Medulla oblongata (tissue), 1 donor: ENCODE measurements around the gene STRADB.
"Not testable (repeated sequence)": the region's sequence is repeated elsewhere in the genome, so short reads cannot be mapped to it uniquely, and the experiment has no call there.

Source experiments
- DNase-seq: peaks from one replicate; pipeline ENCODE4 v3.0.0-alpha.2; 2015; ENCODE audit errors: extremely low spot score

The STRADB gene

DNA sequence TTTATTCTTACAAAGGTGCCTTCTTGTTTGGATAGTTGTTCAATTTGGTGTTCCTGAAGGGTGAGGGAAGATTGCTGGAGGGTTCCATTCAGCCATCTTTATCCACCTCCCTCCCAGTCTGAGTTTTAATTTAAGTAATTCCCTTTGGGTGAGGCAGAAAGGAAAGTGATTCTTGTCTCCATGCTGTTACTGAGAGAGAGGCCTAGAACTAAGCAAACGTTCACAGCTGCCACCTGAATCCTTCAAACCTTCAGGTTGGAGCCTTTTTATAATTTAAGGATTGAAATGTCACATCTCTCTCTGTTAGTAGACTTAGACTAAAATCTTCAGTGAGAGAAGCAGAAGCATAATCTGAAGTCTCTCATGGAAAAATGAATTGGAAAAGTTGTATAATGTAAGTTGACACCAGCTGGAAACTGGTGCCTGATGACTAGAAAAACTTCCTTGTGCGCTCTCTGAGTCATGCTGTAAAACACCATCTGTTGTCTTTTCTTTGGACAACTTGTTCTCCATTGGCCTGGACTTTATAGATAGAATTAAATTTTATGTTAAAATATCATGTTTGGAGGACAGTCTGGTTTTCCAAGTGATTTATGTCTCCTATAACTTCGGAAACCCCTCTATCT, 14.6 kb downstream of the STRADB start:
- peak; percentile 27 for DNase-seq

DNA sequence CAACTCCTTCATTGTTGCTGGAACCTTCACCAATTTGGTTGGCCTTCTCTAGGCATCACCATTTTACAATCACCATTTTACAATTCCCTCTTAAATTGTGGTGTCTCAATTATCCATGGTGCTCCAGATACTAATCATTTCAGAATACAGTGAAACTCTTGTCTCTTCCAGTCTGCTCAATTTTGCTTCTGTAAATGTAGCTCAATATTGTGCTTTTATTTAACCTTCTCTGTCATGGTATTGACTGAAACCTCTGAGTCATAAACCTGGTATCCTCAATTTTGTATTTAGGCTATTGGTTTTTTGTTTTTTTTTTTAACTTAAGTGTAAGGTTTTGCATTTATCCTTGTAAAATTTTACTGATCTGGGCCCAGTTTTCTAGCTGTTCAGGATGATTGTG, 16.1 kb downstream of the STRADB start:
- DNase-seq = no peak

DNA sequence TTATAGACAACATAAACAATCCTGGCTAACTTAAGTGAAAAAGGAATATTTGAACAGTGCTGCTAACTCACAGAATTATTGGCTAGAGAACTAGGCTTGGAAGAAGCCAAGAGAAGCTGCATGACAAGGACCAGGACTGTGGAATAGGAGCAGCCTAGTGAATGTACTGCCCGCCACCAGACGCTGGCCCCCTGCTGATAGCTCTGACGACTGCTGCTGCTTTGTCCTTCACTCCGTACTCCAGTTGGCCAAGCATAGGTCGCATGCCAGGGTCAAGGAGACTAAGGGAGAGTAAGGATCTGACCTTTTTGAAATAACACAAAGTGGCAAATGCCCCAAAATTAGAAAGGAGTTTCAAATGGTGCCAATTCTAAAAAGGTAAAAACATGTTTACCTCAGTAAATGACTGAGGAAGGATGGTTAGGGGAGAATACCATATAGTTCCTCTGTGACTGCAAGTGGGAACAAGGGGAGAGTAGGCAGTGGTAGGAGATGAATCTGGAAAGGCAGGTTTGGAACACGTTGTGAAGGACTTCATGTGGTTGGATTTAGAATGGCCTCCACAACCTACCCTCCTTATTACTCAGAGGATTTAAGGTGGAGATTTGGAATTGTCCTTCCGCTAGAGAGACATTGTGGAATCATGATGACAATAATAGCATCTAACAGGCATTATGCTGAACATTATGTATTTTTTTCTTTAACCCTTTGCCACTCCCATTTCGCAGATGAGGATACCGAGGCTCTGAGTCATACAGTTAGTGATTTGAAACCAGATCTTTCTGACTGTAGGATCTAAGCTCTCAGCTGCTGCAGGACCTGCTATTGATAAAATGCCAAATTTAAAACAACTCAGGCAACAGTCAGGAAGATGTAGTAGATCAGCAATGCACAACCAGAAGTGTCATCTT, 19.5 kb downstream of the STRADB start:
- no peak for DNase-seq

- DNase-seq = no peak
Observed at GRCh38 chr2:201471732-201472393, 20.3 kb downstream of the STRADB start.

- DNase-seq = no peak
Observed at GRCh38 chr2:201472411-201472810, 20.9 kb downstream of the STRADB start.

DNA sequence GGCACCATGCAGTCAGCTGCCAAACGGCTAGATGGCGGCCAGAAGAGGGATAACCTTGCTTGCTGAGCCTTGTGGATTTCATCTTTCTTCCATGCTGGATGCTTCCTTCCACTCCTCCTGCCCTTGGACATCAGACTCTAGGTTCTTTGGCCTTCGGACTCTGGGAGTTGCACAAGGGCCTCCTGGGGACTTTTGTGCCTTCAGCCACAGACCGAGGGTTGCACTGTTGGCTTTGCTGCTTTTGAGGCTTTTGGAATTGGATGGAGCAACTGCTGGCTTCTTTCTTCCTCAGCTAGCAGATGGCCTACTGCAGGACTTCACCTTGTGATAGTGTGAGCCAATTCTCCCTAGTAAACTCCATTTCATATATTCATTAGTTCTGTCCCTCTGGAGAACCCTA, 31.0 kb downstream of the STRADB start:
- no peak for DNase-seq

DNA sequence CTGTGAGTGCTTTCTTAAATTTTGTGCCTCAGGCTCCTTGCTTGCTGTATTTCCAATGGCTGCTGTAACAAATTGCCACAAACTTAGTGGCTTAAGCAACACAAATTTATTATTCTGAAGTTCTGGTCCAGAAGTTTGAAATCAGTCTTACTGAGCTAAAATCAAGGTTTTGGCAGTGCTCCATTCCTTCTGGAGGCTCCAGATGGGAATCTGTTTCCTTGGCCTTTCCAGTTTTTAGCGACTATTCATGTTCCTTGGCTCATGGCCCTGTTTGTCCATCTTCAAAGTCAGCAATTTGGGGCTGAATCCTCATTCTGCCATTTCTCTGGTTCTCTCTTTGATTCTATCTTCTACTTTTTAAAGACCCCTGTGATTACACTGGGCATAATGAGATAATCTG, 31.8 kb downstream of the STRADB start:
- DNase-seq = no peak

DNA sequence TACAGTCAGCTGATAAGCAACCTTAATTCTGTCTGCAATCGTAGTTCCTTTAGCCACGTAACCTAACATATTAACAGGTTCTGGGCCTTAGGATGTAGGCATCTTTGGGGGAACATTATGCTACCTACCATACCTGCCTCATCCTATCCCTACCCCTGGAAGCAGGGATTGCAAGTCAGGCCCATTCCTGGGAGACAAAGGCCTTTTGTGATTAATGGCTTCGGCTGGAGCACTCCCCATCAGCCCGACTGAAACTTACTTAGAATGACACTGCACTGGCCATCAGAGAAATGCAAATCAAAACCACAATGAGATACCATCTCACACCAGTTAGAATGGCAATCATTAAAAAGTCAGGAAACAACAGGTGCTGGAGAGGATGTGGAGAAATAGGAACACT, 32.2 kb downstream of the STRADB start:
- not testable (repeated sequence) for DNase-seq

DNA sequence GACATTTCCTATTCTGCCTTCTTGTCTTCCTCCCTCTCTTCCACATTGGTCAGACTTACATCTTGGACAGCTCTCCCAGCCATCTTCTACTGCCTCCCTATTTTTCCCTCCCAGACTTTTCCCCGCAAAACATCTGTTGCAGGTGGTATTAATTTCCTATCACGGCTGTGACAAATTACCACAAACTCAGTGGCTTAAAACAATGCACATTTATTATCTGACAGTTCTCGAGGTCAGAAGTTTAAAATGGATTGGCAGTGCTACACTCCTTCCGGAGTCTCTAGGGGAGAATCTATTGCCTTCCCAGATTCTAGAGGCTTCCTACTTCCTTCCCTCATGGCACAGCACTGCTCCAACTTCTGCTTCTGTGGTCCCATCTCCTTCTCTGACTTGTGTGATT, 33.3 kb downstream of the STRADB start:
- DNase-seq = no peak

- DNase-seq = no peak
Observed at GRCh38 chr2:201490291-201490690, 38.8 kb downstream of the STRADB start.

GRCh38 chr2:201496785-201497184, 45.2 kb downstream of the STRADB start:
- DNase-seq = no peak

DNA sequence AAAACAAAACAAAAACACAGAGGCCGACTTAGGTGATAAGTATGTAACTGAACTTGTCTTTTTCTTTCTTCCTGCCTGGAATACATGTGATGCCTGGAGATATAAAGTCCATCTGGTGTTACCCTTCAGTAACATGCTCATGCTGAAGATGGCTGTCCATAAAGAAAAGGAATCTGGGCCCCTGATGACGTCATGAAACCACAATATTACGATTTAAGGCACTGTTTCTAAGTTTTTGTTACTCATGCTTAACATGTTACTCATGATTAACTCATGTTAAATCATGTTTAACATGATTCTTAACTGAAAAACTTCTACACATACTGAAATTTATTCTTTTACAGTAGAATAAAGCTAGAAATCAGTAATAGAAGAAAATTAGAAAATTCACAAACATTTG, 49.0 kb downstream of the STRADB start:
- DNase-seq = no peak

- no peak for DNase-seq
Observed at GRCh38 chr2:201502713-201503112, 51.2 kb downstream of the STRADB start.

GRCh38 chr2:201507725-201508124, 56.2 kb downstream of the STRADB start:
- DNase-seq = no peak

DNA sequence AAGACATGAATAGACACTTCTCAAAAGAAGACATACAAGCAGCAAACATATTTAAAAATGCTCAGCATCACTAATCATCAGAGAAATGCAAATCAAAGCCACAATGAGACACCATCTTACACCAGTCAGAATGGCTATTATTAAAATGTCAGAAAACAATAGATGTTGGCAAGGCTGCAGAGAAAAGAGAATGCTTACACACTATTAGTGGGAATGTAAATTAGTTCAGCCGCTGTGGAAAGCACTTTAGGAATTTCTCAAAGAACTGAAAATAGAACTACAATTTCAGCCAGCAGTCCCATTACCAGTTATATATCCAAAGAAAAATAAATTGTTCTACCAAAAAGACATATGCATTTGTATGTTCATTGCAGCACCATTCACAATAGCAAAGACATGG, 61.7 kb downstream of the STRADB start:
- no peak for DNase-seq

- no peak for DNase-seq
Observed at GRCh38 chr2:201515573-201516246, 64.2 kb downstream of the STRADB start.

DNA sequence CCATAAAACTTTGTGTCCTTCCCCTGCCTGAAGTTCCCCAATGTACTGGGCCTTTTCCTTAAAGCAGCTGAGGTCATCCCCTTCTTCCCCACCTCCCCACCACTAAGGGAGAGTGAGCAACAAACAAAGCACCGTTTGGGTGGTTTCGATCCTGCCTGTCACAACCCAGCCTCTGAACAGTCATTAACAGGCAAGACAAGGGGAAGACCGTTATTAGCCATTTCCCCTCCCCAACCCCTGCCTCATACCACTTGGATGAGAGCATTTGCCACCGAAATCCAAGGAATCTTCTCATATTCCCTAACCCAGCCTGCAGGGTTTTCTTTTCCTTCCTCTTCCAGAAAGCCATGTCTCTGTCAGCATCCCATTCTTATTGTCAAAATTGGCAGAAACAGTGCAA, 65.6 kb downstream of the STRADB start:
- DNase-seq = no peak

DNA sequence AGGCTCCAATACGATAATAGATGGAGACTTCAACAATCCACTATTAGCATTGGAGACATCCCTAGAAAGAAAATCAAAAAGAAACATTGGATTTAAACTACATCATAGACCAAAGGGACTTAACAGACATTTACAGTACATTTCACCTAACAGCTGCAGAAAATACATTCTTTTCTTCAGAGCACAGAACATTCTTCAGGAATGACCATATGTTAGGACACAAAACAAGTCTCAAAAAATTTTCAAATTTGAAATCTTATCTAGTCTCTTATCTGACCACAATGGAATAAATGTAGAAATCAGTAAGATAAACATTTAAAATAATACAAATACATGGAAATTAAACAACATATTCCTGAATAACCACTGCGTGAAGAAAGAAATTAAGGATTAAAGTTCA, 68.7 kb downstream of the STRADB start:
- no peak for DNase-seq

DNA sequence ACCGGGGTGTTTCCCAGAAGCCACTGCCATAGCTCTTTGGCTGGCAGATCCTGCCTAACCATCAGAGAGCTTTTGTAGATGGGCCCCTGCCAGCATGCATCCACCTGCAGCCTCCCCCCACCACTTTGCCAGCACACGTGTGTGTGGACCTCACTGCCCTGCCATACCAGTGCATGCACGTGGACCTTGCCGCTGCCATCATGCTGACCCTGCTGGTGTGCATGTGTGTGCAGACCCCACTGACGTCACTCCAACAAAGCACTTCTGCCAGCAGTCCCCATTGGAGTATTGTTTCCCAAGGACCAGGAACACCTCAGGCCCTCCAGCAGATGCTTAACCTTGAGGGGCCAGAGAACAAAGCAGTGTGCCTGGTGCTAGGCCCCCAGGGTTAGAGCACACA, 71.4 kb downstream of the STRADB start:
- DNase-seq = no peak

- DNase-seq = no peak
Observed at GRCh38 chr2:201523506-201523905, 72.0 kb downstream of the STRADB start.
